H1 (cell line): ENCODE measurements around the gene ATP2C1. TPM values are rescaled to one million over a fixed set of nuclear protein-coding genes. Genes with fewer than 3 reads are reported as not detected.

Experiments
- CTCF ChIA-PET: fragments of 300-600 bp; sonication (Branson Sonifier 250); formaldehyde crosslinking; loops from one replicate; lab custom pipeline; 2021; ENCODE audit not compliant: partially characterized antibody; lab: Charles Lee
- POLR2A ChIA-PET: fragments of 300-600 bp; sonication (Branson Sonifier 250); formaldehyde crosslinking; loops from one replicate; lab custom pipeline; 2021; ENCODE audit warnings: inconsistent platforms; ENCODE audit not compliant: partially characterized antibody; lab: Charles Lee
- DNase-seq, 2 experiments: peaks; one replicate each; pipeline versions ENCODE4 v3.0.0 to v3.0.0-alpha.2; 2010 to 2022; ENCODE audit warnings: low spot score in 2 of 2, low read depth in 1 of 2, mixed read lengths in 1 of 2
- FAIRE-seq: peaks from 2 replicates; lab custom pipeline; 2011; peaks lifted over from hg19 to GRCh38; lab: Jason Lieb, UNC
- H2AFZ ChIP-seq: 2 replicates; pipeline ENCODE4 v1.8.1; 2012; ENCODE audit warnings: low read length, inconsistent platforms
- H2AK5ac ChIP-seq: 2 replicates; pipeline ENCODE4 v1.6.1; 2013; ENCODE audit warnings: low read depth, low read length
- H2BK120ac ChIP-seq: replicated peaks from 2 replicates; pipeline ENCODE3; 2013; ENCODE audit warnings: low read depth, low read length, inconsistent platforms
- H2BK12ac ChIP-seq: 2 replicates; pipeline ENCODE4 v1.6.1; 2013; ENCODE audit warnings: low read depth, low read length
- H2BK15ac ChIP-seq: 2 replicates; pipeline ENCODE4 v1.6.1; 2013; ENCODE audit warnings: low read length
- H2BK20ac ChIP-seq: 2 replicates; pipeline ENCODE4 v1.6.1; 2013; ENCODE audit warnings: low read length
- H2BK5ac ChIP-seq: 2 replicates; pipeline ENCODE4 v1.6.1; 2013; ENCODE audit warnings: low read depth, low read length
- H3K14ac ChIP-seq: 2 replicates; pipeline ENCODE4 v1.6.1; 2013; ENCODE audit warnings: inconsistent platforms; ENCODE audit not compliant: insufficient read length
- H3K18ac ChIP-seq: 2 replicates; pipeline ENCODE4 v1.6.1; 2013; ENCODE audit warnings: low read length; ENCODE audit errors: extremely low read depth
- H3K23ac ChIP-seq: 2 replicates; pipeline ENCODE4 v1.6.1; 2013; ENCODE audit warnings: inconsistent platforms; ENCODE audit not compliant: insufficient read length
- H3K23me2 ChIP-seq: 2 replicates; pipeline ENCODE4 v1.6.1; 2013; ENCODE audit warnings: low read depth, low read length
- H3K27ac ChIP-seq: 2 replicates; pipeline ENCODE4 v1.6.1; 2011; ENCODE audit warnings: low read depth, low read length, inconsistent platforms
- H3K27me3 ChIP-seq, 4 experiments: replicated peaks in 1 of 4; 1 replicate in 1 of 4; 2 replicates in 3 of 4; pipeline versions ENCODE4 v1.6.1 to v1.8.1; 2011 to 2013; ENCODE audit warnings: low read length in 3 of 4, mild to moderate bottlenecking in 3 of 4, inconsistent platforms in 2 of 4, mixed read lengths in 2 of 4, moderate library complexity in 1 of 4; ENCODE audit not compliant: control insufficient read depth in 3 of 4, insufficient read depth in 3 of 4; ENCODE audit errors: extremely low read depth in 1 of 4
- H3K36me3 ChIP-seq, 4 experiments: 2 replicates each; pipeline versions ENCODE4 v1.6.1 to v1.8.1; 2011 to 2013; ENCODE audit warnings: mild to moderate bottlenecking in 4 of 4, low read length in 3 of 4, moderate library complexity in 2 of 4, control low read depth in 1 of 4, inconsistent platforms in 1 of 4; ENCODE audit not compliant: insufficient read depth in 4 of 4, control insufficient read depth in 2 of 4
- H3K4ac ChIP-seq: replicated peaks from 2 replicates; pipeline ENCODE3; 2013; ENCODE audit warnings: low read length, low read depth, mixed read lengths, inconsistent platforms; ENCODE audit not compliant: insufficient read length
- H3K4me1 ChIP-seq, 4 experiments: replicated peaks in 1 of 4; 1 replicate in 1 of 4; 2 replicates in 3 of 4; pipeline versions ENCODE4 v1.6.1 to v1.8.1; 2011 to 2013; ENCODE audit warnings: low read length in 3 of 4, inconsistent platforms in 2 of 4, mixed read lengths in 1 of 4; ENCODE audit not compliant: insufficient read depth in 4 of 4, control insufficient read depth in 3 of 4
- H3K4me2 ChIP-seq, 2 experiments: 2 replicates each; pipeline versions ENCODE4 v1.6.1 to v1.8.1; 2011 to 2013; ENCODE audit warnings: low read depth in 2 of 2, low read length in 2 of 2, control low read depth in 1 of 2, inconsistent platforms in 1 of 2, mild to moderate bottlenecking in 1 of 2; ENCODE audit not compliant: insufficient read depth in 1 of 2
- H3K4me3 ChIP-seq, 4 experiments: fragments of 200-600, 300-600 bp in 1 of 4; sonication (generic), shearing (Covaris generic), sonication (Bioruptor Twin) in 1 of 4; 2 replicates each; pipeline versions ENCODE4 v1.5.1 to v1.8.1; 2011 to 2016; ENCODE audit warnings: low read length in 4 of 4, low read depth in 3 of 4, control low read depth in 2 of 4, inconsistent platforms in 2 of 4, mild to moderate bottlenecking in 2 of 4, mixed read lengths in 1 of 4, moderate library complexity in 1 of 4; ENCODE audit not compliant: insufficient read depth in 2 of 4; ENCODE audit errors: extremely low read depth in 1 of 4
- H3K56ac ChIP-seq: replicated peaks from 2 replicates; pipeline ENCODE3; 2013; ENCODE audit warnings: low read depth, mild to moderate bottlenecking, mixed read lengths, low read length, inconsistent platforms; ENCODE audit not compliant: insufficient read length
- H3K79me1 ChIP-seq: 2 replicates; pipeline ENCODE4 v1.6.1; 2013; ENCODE audit warnings: low read depth, low read length, control low read depth
- H3K79me2 ChIP-seq, 2 experiments: 2 replicates each; pipeline versions ENCODE4 v1.6.1 to v1.8.1; 2012 to 2013; ENCODE audit warnings: low read length in 2 of 2, mild to moderate bottlenecking in 2 of 2, inconsistent platforms in 1 of 2; ENCODE audit not compliant: insufficient read depth in 2 of 2, control insufficient read depth in 1 of 2
- H3K9ac ChIP-seq, 4 experiments: replicated peaks in 1 of 4; 1 replicate in 1 of 4; 2 replicates in 3 of 4; pipeline versions ENCODE4 v1.6.1 to v1.8.1; 2011 to 2013; ENCODE audit warnings: low read depth in 3 of 4, low read length in 3 of 4, control low read depth in 2 of 4, mild to moderate bottlenecking in 2 of 4, moderate library complexity in 2 of 4, inconsistent platforms in 1 of 4; ENCODE audit errors: extremely low read depth in 1 of 4
- H3K9me3 ChIP-seq, 2 experiments: 2 replicates each; pipeline versions ENCODE4 v1.6.1 to v1.8.1; 2012 to 2013; ENCODE audit warnings: mild to moderate bottlenecking in 2 of 2, moderate library complexity in 2 of 2, control low read depth in 1 of 2, inconsistent platforms in 1 of 2, low read depth in 1 of 2, low read length in 1 of 2, mixed read lengths in 1 of 2; ENCODE audit not compliant: insufficient read depth in 2 of 2
- H4K20me1 ChIP-seq, 2 experiments: replicated peaks in 1 of 2; 2 replicates each; pipeline versions ENCODE3 to v1.8.1; 2011 to 2013; ENCODE audit warnings: inconsistent platforms in 2 of 2, low read length in 2 of 2, mild to moderate bottlenecking in 1 of 2; ENCODE audit not compliant: insufficient read depth in 2 of 2, control insufficient read depth in 1 of 2
- H4K5ac ChIP-seq: 2 replicates; pipeline ENCODE4 v1.6.1; 2013; ENCODE audit warnings: low read length, low read depth, mixed read lengths, inconsistent platforms; ENCODE audit not compliant: insufficient read length
- H4K8ac ChIP-seq: 2 replicates; pipeline ENCODE4 v1.8.0; 2013; ENCODE audit warnings: mild to moderate bottlenecking, moderate library complexity, low read length, inconsistent platforms; ENCODE audit not compliant: insufficient read depth; ENCODE audit errors: extremely low read depth
- H4K91ac ChIP-seq: replicated peaks from 2 replicates; pipeline ENCODE3; 2013; ENCODE audit warnings: low read length, mixed read lengths, inconsistent platforms; ENCODE audit not compliant: insufficient read length
- CBX8 ChIP-seq: fragments of 300-800, 300-1000 bp; sonication (generic); IDR thresholded peaks from 2 replicates; pipeline ENCODE4 v1.7.1; 2016; ENCODE audit warnings: low read depth, low read length, borderline replicate concordance
- CEBPB ChIP-seq: IDR thresholded peaks from 2 replicates; pipeline ENCODE4 v1.6.1; 2012; ENCODE audit warnings: low read depth, low read length
- CHD1 ChIP-seq: IDR thresholded peaks from 2 replicates; pipeline ENCODE4 v1.6.1; 2012; ENCODE audit warnings: low read depth, low read length, improper control_type of control experiment
- CHD2 ChIP-seq: IDR thresholded peaks from 2 replicates; pipeline ENCODE4 v1.6.1; 2012; ENCODE audit warnings: low read length, improper control_type of control experiment
- EZH2 ChIP-seq: fragments of 200-600 bp; sonication (generic); IDR thresholded peaks from 2 replicates; pipeline ENCODE4 v1.7.1; 2012; ENCODE audit warnings: low read depth, mild to moderate bottlenecking, moderate library complexity, low read length, inconsistent platforms; ENCODE audit not compliant: severe bottlenecking
- GTF2F1 ChIP-seq: IDR thresholded peaks from 2 replicates; pipeline ENCODE4 v1.6.1; 2012; ENCODE audit warnings: low read depth, low read length, improper control_type of control experiment, borderline replicate concordance
- MAX ChIP-seq: IDR thresholded peaks from 2 replicates; pipeline ENCODE4 v1.6.1; 2012; ENCODE audit warnings: inconsistent platforms
- RNF2 ChIP-seq: fragments of 200-900, 300-1000 bp; sonication (generic); IDR thresholded peaks from 2 replicates; pipeline ENCODE4 v1.7.1; 2016; ENCODE audit warnings: borderline replicate concordance, low read depth, mild to moderate bottlenecking, antibody characterized with exemption, low read length; ENCODE audit not compliant: poor library complexity, severe bottlenecking; ENCODE audit errors: missing control alignments
- SIN3A ChIP-seq, 2 experiments: IDR thresholded peaks in 1 of 2; conservative IDR thresholded peaks in 1 of 2; 2 replicates each; pipeline ENCODE4 v1.6.1; 2011 to 2012; ENCODE audit warnings: low read length in 2 of 2, improper control_type of control experiment in 1 of 2, low read depth in 1 of 2, mild to moderate bottlenecking in 1 of 2
- WGBS, 2 experiments: shearing (Covaris generic) in 1 of 2; methylation state at CpG; one replicate each; pipeline versions ENCODE4 v1.1.6 to v1.1.7; 2013 to 2015; ENCODE audit warnings: low lambda C conversion rate in 2 of 2, mixed read lengths in 2 of 2, inconsistent platforms in 1 of 2, low coverage in 1 of 2, missing lambda C conversion rate in 1 of 2; ENCODE audit not compliant: insufficient replicate concordance in 2 of 2, insufficient coverage in 1 of 2, insufficient read length in 1 of 2; ENCODE audit errors: extremely low coverage in 1 of 2, missing lambda C conversion rate in 1 of 2; 5-methylcytosine and 5-hydroxymethylcytosine counted together
- polyA plus RNA-seq, 7 experiments: library from polyadenylated mRNA; depleted of rRNA in 3 of 7; stranded (reverse) in 5 of 7; unstranded in 2 of 7; fragments of >200 nt in 5 of 7; fragments of 200-250 nt in 2 of 7; gene quantifications; 1 replicate in 5 of 7; 2 replicates in 1 of 7; 4 replicates in 1 of 7; pipeline versions ENCODE4 v1.2.1 to v1.2.3, GENCODE V29; 2011 to 2013; ENCODE audit warnings: missing spikeins in 2 of 7, mixed read lengths in 2 of 7
- total RNA-seq: library from RNA; stranded (reverse); fragmentation: NEBNext Ultra II Directional; extraction: Animal tissue kit (Norgen Biotek cat#: 25700); gene quantifications from 2 replicates; pipeline ENCODE4 v1.2.1, GENCODE V29; 2021
- TF ChIP-seq, protein P1 (sequence below): IDR thresholded peaks from 2 replicates; pipeline ENCODE4 v1.6.1; 2011; ENCODE audit warnings: low read length, improper control_type of control experiment

Gene ATP2C1
- total and polyA plus RNA-seq, 2 of the 8 experiments (the other 6 are each of a cell fraction or from before 2014, with no cell fraction given), result 50.7 to 68.5 TPM

DNA sequence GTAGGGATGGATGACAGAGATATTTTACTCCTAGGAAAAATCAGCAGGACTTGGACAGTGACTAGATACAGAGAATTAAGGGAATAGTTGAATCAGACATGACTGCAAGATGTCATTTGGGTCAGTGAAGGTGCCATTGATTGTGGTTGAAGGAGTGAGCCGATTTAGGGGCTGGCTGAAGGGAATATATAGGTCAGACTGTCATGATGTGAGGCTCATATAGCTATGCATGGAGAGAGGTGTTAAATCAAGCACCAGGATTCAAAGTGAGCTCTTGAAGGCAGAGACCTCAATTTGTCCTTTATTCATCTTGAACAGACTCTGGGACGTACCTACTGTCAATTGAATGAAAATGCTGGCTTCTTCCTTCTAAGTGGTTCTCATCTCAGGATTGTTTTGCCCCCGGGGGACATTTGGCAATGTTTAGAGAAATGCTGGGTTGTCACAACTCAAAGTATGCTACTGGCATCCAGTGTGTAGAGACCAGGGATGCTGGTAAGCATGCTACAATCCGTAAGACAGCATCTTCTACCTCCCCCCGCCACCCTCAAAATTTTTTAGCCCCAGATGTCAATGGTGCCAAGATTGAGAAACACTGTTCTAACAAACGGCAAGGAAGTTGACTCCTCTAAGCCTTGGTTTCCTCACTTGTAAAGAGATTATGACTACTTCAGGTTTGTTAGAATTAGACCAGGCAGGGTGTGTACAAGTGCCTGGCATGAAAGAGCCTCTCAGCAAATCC, 7.8 kb downstream of the ATP2C1 start:
- Histone ChIP-seq H3K9me3 (no peaks in the 10 kb centered on the region), H3K18ac (no peak overlapping the region), H3K4ac (no peak overlapping the region), H4K8ac (no peak overlapping the region), H3K56ac (no peak overlapping the region), H3K9ac (peak overlapping the region in 1 of 4 experiments; percentile 43; a peak in 1 of 7 replicates), H3K79me1 (peaks cover 8% of the 10 kb centered on the region; the same call in 1 of the 2 replicates), H3K79me2 (peaks cover 4 to 100% of the 10 kb centered on the region in 2 experiments; a peak in 3 of 4 replicates), H4K20me1 (peaks cover 0 to 12% of the 10 kb centered on the region in 2 experiments), H3K27me3 (peaks cover 0 to 1% (median 0%) of the 10 kb centered on the region in 4 experiments; a peak in 1 of 7 replicates), H2AFZ (no peak overlapping the region), H3K23me2 (no peaks in the 10 kb centered on the region), H3K36me3 (no peaks in the 10 kb centered on the region), H2BK15ac (no peak overlapping the region), H2BK5ac (no peak overlapping the region), H3K4me3 (no peak overlapping the region), H3K4me1 (peaks cover 1 to 13% (median 8%) of the 10 kb centered on the region in 4 experiments; a peak in 4 of 7 replicates), H2BK20ac (no peak overlapping the region), H3K14ac (no peak overlapping the region), H2BK120ac (no peak overlapping the region), H3K27ac (no peak overlapping the region), H4K5ac (no peak overlapping the region), H3K23ac (no peak overlapping the region), H2BK12ac (no peak overlapping the region), H3K4me2 (no peak overlapping the region), H2AK5ac (no peak overlapping the region), H4K91ac (no peak overlapping the region)
- WGBS, 2 experiments, result 73% methylated on average over 6 of the region's 6 CpGs; no CpG with 5 or more reads in 1 of the 2 experiments
- DNase-seq (no peak), FAIRE-seq (no peak)
- CTCF ChIA-PET, result no interaction called here
- POLR2A ChIA-PET, result no interaction called here
- TF ChIP-seq CHD2 (no peak), CBX8 (no peak), EZH2 (no peak), SIN3A (conservative IDR thresholded peaks at IDR 0.05 in 1 of 2, IDR thresholded peaks at IDR 0.05 in 1 of 2; ENCODE audit: low read depth in 1 of 2, low read length in 2 of 2) (no peak), GTF2F1 (no peak), CHD1 (no peak), RNF2 (no peak), MAX (no peak), CEBPB (no peak)
- TF ChIP-seq, protein P1, sequence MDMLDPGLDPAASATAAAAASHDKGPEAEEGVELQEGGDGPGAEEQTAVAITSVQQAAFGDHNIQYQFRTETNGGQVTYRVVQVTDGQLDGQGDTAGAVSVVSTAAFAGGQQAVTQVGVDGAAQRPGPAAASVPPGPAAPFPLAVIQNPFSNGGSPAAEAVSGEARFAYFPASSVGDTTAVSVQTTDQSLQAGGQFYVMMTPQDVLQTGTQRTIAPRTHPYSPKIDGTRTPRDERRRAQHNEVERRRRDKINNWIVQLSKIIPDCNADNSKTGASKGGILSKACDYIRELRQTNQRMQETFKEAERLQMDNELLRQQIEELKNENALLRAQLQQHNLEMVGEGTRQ, result no peak
